ENCODE data around the gene TTF2. TPM values are rescaled to one million over a fixed set of nuclear protein-coding genes. Genes with fewer than 3 reads are reported as not detected.

The TTF2 gene
- total and polyA plus RNA-seq, 9 of the 15 experiments (the other 6 are each of a cell fraction or from before 2014, with no cell fraction given) = 9.4 to 71.1 (median 42.1) TPM

DNA sequence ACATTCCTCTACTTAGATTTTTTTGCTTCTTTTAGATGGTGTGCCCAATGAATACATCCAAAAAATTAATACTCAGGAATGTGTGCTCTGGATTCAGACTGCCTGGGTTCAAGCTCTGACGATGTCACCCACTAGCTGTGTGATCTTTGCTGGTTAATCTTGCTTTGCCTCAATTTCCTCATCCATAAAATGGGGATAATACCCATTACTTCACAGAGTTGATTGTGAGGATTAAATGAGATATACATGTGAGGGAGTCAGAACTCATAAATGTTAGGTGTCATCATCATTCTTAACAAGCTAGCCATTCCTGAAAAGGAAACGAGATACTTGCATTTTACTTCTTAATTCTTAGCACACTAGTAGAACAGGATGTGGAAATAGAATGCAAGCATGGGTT is 12.9 kb upstream of the TTF2 start:
- Histone ChIP-seq H4K20me1 (replicated peaks; ENCODE audit: control insufficient read depth, insufficient read depth, low read length) (no peaks in the 10 kb centered on the region), H3K27ac (ENCODE audit: extremely low read depth, low read depth, low read length) (no peak overlapping the region), H3K4me2 (ENCODE audit: insufficient read depth, low read length) (no peak overlapping the region), H3K27me3 (ENCODE audit: control insufficient read depth in 2 of 2, insufficient read depth in 2 of 2, low read length in 2 of 2) (no peaks in the 10 kb centered on the region), H3K4me1 (replicated peaks in 1 of 2; ENCODE audit: control insufficient read depth in 2 of 2, insufficient read depth in 2 of 2, low read length in 2 of 2) (peaks cover 0 to 3% of the 10 kb centered on the region in 2 experiments; a peak in 2 of 5 replicates), H3K9me1 (ENCODE audit: control insufficient read depth, insufficient read depth, low read length) (no peaks in the 10 kb centered on the region), H2AFZ (ENCODE audit: low read depth, low read length) (no peak overlapping the region), H3K79me2 (ENCODE audit: control insufficient read depth, insufficient read depth, low read length) (no peaks in the 10 kb centered on the region), H3K4me3 (no peak overlapping the region), H3K9me3 (replicated peaks; ENCODE audit: control insufficient read depth, insufficient read depth, low read depth, low read length) (no peaks in the 10 kb centered on the region), H3K9ac (ENCODE audit: insufficient read depth in 1 of 2, low read depth in 2 of 2, low read length in 2 of 2) (no peak overlapping the region), H3K36me3 (ENCODE audit: control insufficient read depth, insufficient read depth, low read length) (no peaks in the 10 kb centered on the region)
- in situ Hi-C loops (cut with MboI) = no loop called here
- WGBS (ENCODE audit: insufficient coverage, low coverage, missing lambda C conversion rate) = 29% methylated on average over 2 of the region's 2 CpGs
- ChIA-PET POLR2A (interaction anchor here (0.6 to 0.7 kb wide), 2 partner anchors 13 to 20 kb away, joined by 3 to 4 read pairs; partner anchors contain the start of gene TTF2), CTCF (ENCODE audit: low intra/inter-chr PET ratio) (no interaction called here)
- TF ChIP-seq RBM25 (IDR thresholded peaks at IDR 0.05; ENCODE audit: low read depth, low read length, severe bottlenecking) = peak; percentile 91
- TF ChIP-seq KDM1A (IDR thresholded peaks at IDR 0.05) = 0 out of 4 replicates have a peak, but pooled peaks of 1 of the 2 experiments have one; percentile 15
- peak; percentile 67; the same call in 1 of the 2 replicates for TF ChIP-seq BCOR (IDR thresholded peaks at IDR 0.05)
- no peak for TF ChIP-seq SMAD1 (IDR thresholded peaks at IDR 0.05; ENCODE audit: low read depth, low read length, partially characterized antibody)
- TF ChIP-seq U2AF2 (optimal IDR thresholded peaks at IDR 0.05; ENCODE audit: low read depth, low read length) = no peak
- TF ChIP-seq ADNP (tag; IDR thresholded peaks at IDR 0.05) = peak; percentile 44; the same call in 1 of the 2 replicates
- no peak for TF ChIP-seq GTF2A2 (tag; IDR thresholded peaks at IDR 0.05)
- FAIRE-seq (no peak), DNase-seq (ENCODE audit: extremely low read depth in 1 of 4, low spot score in 3 of 4) (no peak), ATAC-seq (no peak)
- intact Hi-C loops (cut with micrococcal nuclease) = no loop called here
- no TSS peak for BruUV-seq (replicated peaks)

Measured in K562 (cell line).